KMS-11 (cell line): Measurements from ENCODE around the gene CSKMT.
"Not testable (repeated sequence)": the region's sequence is repeated elsewhere in the genome, so short reads cannot be mapped to it uniquely, and the experiment has no call there.

Source experiments
- H2AFZ ChIP-seq: fragments of 200-600 bp; sonication (generic); 2 replicates; pipeline ENCODE4 v1.6.1; 2016; ENCODE audit warnings: antibody characterized with exemption, mixed run types, low read depth
- H3K27ac ChIP-seq: fragments of 200-600 bp; sonication (generic); 2 replicates; pipeline ENCODE4 v1.6.1; 2016; ENCODE audit warnings: mild to moderate bottlenecking, mixed run types
- H3K27me3 ChIP-seq: fragments of 200-600 bp; sonication (generic); 2 replicates; pipeline ENCODE4 v1.6.1; 2017; ENCODE audit warnings: mild to moderate bottlenecking, low read depth, mixed run types, moderate library complexity; ENCODE audit not compliant: insufficient read depth
- H3K36me3 ChIP-seq: fragments of 200-600 bp; sonication (generic); 2 replicates; pipeline ENCODE4 v1.6.1; 2017; ENCODE audit warnings: mild to moderate bottlenecking, mixed run types; ENCODE audit not compliant: insufficient read depth
- H3K4me1 ChIP-seq: fragments of 200-600 bp; sonication (generic); 2 replicates; pipeline ENCODE4 v1.6.1; 2016; ENCODE audit warnings: mild to moderate bottlenecking, low read depth, mixed run types; ENCODE audit not compliant: poor library complexity, severe bottlenecking
- H3K4me2 ChIP-seq: fragments of 200-600 bp; sonication (generic); 2 replicates; pipeline ENCODE4 v1.7.0; 2016; ENCODE audit warnings: mild to moderate bottlenecking, mixed run types
- H3K4me3 ChIP-seq: fragments of 200-600 bp; sonication (generic); IDR thresholded peaks from 2 replicates; pipeline ENCODE4 v1.6.1; 2017; ENCODE audit warnings: low read depth, low read length, mixed read lengths; ENCODE audit not compliant: insufficient read depth
- H3K79me2 ChIP-seq: fragments of 200-600 bp; sonication (generic); 2 replicates; pipeline ENCODE4 v1.6.1; 2016; ENCODE audit warnings: low read depth, mixed run types; ENCODE audit not compliant: insufficient read depth
- H3K9ac ChIP-seq: fragments of 200-600 bp; sonication (generic); 2 replicates; pipeline ENCODE4 v1.6.1; 2016; ENCODE audit warnings: mild to moderate bottlenecking, mixed run types
- H4K20me1 ChIP-seq: fragments of 200-600 bp; sonication (generic); 2 replicates; pipeline ENCODE4 v1.6.1; 2016; ENCODE audit warnings: mild to moderate bottlenecking, mixed run types; ENCODE audit not compliant: insufficient read depth
- CTCF ChIP-seq: fragments of 200-600 bp; sonication (generic); conservative IDR thresholded peaks from 2 replicates; pipeline ENCODE4 v1.6.1; 2017; ENCODE audit warnings: low read depth, mild to moderate bottlenecking, antibody characterized with exemption, low read length, moderate library complexity, mixed read lengths

CSKMT gene

GRCh38 chr11:62671236-62671607 is 6.1 kb downstream of the CSKMT start:
- Histone ChIP-seq H4K20me1 (no peaks in the 10 kb centered on the region), H3K4me3 (no peak overlapping the region), H2AFZ (peak overlapping the region; percentile 56), H3K9ac (peak overlapping the region; percentile 62), H3K36me3 (no peaks in the 10 kb centered on the region), H3K4me1 (peaks cover 9% of the 10 kb centered on the region), H3K27me3 (no peaks in the 10 kb centered on the region), H3K27ac (peak overlapping the region; percentile 61), H3K79me2 (peaks cover 10% of the 10 kb centered on the region; the same call in 1 of the 2 replicates), H3K4me2 (peak overlapping the region; percentile 80)
- no peak for TF ChIP-seq CTCF

GRCh38 chr11:62671608-62672389 is 6.7 kb downstream of the CSKMT start, which contains the start of the genes LBHD1 and UQCC3:
Gene LBHD1 (minus strand): TSS chr11:62672267. CDS start chr11:62670031, 2,236 bp downstream.
Gene UQCC3 (plus strand): TSS chr11:62671673. CDS start chr11:62671746, 73 bp downstream.
- H3K36me3 ChIP-seq: no peaks in the 10 kb centered on the region
- no peak for TF ChIP-seq CTCF
- H3K27me3 ChIP-seq: no peaks in the 10 kb centered on the region
- peak within 1 kb of the TSS; percentile 56 for H2AFZ ChIP-seq
- H3K79me2 ChIP-seq: peaks cover 10% of the 10 kb centered on the region; the same call in 1 of the 2 replicates
- no peak within 1 kb of the TSS for H3K4me3 ChIP-seq
- H3K9ac ChIP-seq: peak within 1 kb of the TSS; percentile 62
- H3K4me2 ChIP-seq: peak within 1 kb of the TSS; percentile 80
- H3K4me1 ChIP-seq: peaks cover 10% of the 10 kb centered on the region
- H4K20me1 ChIP-seq: no peaks in the 10 kb centered on the region
- peak within 1 kb of the TSS; percentile 61 for H3K27ac ChIP-seq

GRCh38 chr11:62673196-62673525 is 8.0 kb downstream of the CSKMT start:
- Histone ChIP-seq H4K20me1 (no peaks in the 10 kb centered on the region), H3K4me3 (no peak overlapping the region), H3K4me2 (no peak overlapping the region; the same call in 1 of the 2 replicates), H3K27me3 (no peaks in the 10 kb centered on the region), H3K79me2 (peaks cover 18% of the 10 kb centered on the region), H3K36me3 (no peaks in the 10 kb centered on the region), H3K27ac (no peak overlapping the region), H3K9ac (no peak overlapping the region), H2AFZ (no peak overlapping the region), H3K4me1 (peaks cover 23% of the 10 kb centered on the region)
- no peak for TF ChIP-seq CTCF

GRCh38 chr11:62675415-62675814 is 10.3 kb downstream of the CSKMT start:
- H3K36me3 ChIP-seq, H3K9ac ChIP-seq, H2AFZ ChIP-seq, H4K20me1 ChIP-seq, H3K4me3 ChIP-seq, H3K4me2 ChIP-seq, H3K27ac ChIP-seq, H3K27me3 ChIP-seq: not testable (repeated sequence)
- H3K4me1 ChIP-seq: peaks cover 25% of the 10 kb centered on the region
- peaks cover 25% of the 10 kb centered on the region for H3K79me2 ChIP-seq

GRCh38 chr11:62676698-62677097 is 11.6 kb downstream of the CSKMT start:
- Histone ChIP-seq H3K9ac (no peak overlapping the region), H3K79me2 (peaks cover 21% of the 10 kb centered on the region)

More at GRCh38 chr11:62676698-62677097, 11.6 kb downstream of the CSKMT start:
- H2AFZ ChIP-seq: no peak overlapping the region
- H3K27me3 ChIP-seq: no peaks in the 10 kb centered on the region
- no peaks in the 10 kb centered on the region for H3K36me3 ChIP-seq
- H3K4me3 ChIP-seq: no peak overlapping the region
- no peak overlapping the region for H3K27ac ChIP-seq
- no peaks in the 10 kb centered on the region for H4K20me1 ChIP-seq
- no peak for TF ChIP-seq CTCF
- peaks cover 26% of the 10 kb centered on the region for H3K4me1 ChIP-seq
- no peak overlapping the region for H3K4me2 ChIP-seq
